HG02943 (cell line): ENCODE measurements around the gene GYPC.
"Not testable (repeated sequence)": the region's sequence is repeated elsewhere in the genome, so short reads cannot be mapped to it uniquely, and the experiment has no call there.

Experiments used
- ATAC-seq: cut with Tn5 transposase; IDR thresholded peaks from one replicate; pipeline ENCODE4 v1.9.1; 2021; ENCODE audit warnings: mild to moderate bottlenecking, low read depth, moderate library complexity; ENCODE audit not compliant: unreplicated experiment

Gene GYPC

GRCh38 chr2:126692934-126693592 is 37.1 kb downstream of the GYPC start:
- ATAC-seq = not testable (repeated sequence)

DNA sequence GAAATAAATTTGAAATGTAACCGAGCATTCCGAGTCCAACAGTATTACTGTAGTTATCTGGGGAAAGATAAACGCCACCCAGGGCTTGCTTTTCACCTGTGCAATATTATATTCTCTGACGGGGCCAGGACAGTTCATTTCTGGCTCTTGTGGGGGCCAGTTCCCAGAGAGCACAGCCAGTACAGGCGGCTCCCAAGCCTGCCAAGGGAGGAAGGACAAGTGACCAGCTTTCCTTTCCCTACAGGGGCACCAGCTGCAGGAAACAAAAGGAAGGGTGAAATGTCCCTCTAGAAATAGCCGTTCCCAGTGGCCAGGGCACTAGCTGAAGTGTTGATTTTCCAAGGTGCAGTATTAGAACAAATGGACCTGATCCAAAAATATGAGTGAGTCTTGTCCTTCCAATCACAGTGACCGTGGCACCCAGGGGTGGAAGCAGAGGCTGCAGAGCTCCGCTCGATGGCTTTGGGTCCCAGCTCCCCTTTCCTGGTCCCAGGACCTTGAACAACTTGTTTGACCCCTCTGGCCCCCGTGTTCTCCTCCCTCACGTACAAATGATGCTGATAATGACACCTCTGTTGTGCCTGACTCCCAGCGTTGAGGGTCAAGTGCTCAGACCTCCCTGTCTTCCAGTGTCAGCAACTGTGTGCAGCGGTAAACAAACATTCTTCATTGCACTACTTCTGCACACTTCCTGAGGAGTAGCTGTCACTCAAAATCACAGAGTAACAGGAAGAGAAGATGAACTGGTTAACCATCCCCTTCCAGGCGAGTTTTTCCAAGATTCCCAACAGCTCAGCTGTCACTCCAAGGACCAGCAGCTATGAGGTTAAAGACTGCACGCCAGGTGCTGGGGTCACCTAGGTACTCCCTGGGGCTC is 40.9 kb downstream of the GYPC start:
- no peak for ATAC-seq

GRCh38 chr2:126698376-126698775 is 42.4 kb downstream of the GYPC start:
- ATAC-seq = no peak

- no peak for ATAC-seq
These were observed 43.1 kb downstream of the GYPC start for GRCh38 chr2:126699018-126699417.

DNA sequence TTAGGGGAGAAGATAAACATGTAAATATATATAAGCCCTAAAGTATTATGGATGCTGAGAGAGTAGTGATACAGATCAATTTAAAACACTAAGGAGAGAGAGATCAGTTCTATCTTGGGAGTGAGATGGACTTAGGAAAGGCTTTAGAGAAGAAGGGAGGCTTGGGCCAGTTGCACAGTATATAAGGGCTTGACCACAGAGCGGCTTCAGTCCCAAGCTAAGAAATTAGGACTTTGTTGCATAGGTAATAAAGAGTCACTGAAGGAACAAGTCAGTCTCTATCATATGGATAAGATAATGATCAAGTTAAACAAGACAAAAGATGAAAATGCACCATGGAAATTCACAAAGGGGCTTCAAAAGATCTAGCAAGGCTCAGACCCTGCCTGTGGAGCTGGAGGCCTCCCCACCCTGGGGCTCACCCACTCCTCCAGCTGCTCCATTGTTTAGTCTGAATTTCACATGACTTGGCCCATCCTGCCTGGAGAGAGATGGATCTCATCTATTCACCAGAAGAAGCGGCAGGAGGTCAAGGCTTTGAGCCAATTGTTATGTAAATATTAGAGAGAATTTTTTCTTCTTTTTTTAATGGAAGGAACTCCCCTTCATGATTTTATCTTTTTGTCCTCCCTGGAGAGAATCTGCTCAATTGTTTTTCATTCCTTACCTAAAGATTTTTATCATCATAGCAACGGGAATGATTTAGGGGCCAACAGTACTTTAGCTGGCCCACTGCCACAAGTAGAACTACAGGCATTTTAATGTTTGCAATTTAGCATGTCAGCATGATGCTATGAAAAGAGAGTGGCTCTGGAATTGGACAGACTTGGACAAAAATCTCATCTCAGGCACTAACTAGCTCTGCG is 44.0 kb downstream of the GYPC start:
- ATAC-seq = no peak

- no peak for ATAC-seq
These were observed 44.7 kb downstream of the GYPC start for GRCh38 chr2:126700677-126701076.

DNA sequence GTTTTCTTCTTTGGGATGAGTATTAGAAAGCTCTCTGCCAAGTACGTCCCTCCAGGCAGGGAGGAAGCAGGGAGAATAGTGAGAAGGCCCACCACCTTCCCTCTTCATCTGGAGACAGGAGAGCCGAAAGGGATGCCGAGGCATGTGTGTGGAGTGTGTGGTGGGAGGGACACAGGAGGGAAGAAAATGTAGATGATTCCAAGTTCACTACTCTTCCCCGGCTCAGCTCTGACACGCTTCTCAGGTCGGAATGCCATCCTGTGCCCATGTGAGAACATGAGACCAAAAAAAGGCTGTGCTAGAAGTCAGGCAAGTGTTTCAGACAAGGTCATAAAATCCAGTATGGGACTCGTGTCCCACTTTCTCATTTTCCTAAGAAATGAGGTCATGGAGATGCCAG is 47.4 kb downstream of the GYPC start:
- ATAC-seq = no peak

- no peak for ATAC-seq
These were observed 48.6 kb downstream of the GYPC start for GRCh38 chr2:126704434-126705160.

- ATAC-seq = no peak
These were observed 51.2 kb downstream of the GYPC start for GRCh38 chr2:126707191-126707590.

GRCh38 chr2:126707941-126708340 is 52.0 kb downstream of the GYPC start:
- no peak for ATAC-seq

- ATAC-seq = no peak
These were observed 58.4 kb downstream of the GYPC start for GRCh38 chr2:126714191-126714965.

DNA sequence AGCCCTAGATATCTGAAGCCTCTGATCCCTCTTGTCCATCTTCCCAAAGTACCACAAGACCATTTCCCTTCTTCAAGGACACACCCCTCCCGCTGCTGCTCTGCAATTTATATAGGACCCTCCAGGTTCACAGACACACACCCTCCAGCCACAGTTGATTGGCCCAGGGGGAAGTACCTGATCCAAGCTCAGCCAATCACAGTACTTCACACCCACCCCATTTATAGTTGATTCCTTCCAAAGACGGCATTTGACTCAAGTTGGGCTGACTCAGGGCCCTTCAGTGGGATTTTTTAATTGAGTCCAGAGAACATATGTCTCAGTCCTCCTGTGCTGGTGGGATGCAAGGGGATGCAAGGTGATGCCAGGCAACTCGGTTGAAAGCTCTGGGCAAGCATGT is 59.2 kb downstream of the GYPC start:
- ATAC-seq = no peak

DNA sequence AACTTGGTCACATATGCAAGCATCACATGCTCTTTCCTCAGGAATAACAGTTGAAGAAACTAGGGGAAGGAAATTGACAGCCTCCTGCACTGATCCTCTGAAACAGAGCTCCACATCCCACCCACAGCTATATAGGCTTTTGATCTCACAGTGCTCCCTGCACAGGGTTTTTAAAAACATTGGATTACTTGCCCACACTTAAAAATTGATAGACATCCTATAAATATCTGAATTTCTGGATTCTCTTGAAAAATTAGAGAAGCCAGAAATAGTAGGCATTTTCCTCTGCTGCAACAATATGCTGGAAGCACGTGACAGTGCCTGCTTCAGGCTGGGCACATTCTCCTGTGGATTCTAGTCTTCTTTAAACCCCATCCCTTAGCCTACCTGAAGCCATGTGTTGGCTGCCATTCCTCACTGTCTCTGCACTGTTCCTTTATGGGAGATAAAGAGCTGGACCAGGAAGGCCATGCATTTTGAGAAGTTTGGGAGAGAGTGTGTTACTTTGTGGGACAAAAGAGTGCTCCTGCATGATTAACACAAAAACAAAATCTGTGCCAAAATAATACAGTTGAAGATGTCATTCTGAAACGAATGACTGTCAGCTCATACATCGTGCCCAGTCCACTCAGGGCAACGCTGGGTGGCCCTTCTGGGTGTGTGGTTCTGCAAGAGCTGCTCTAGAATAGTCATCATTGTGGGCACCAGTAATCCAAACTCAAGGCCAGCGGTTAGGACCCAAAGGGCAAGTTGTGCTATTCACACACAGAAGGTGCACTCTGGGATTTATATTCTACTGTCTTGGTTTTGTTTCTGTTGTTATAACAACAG is 59.8 kb downstream of the GYPC start:
- ATAC-seq = no peak

- not testable (repeated sequence) for ATAC-seq
These were observed 61.3 kb downstream of the GYPC start for GRCh38 chr2:126717277-126717676.

- no peak for ATAC-seq
These were observed 62.0 kb downstream of the GYPC start for GRCh38 chr2:126717928-126718327.

GRCh38 chr2:126719191-126719832 is 63.4 kb downstream of the GYPC start:
- ATAC-seq = no peak

DNA sequence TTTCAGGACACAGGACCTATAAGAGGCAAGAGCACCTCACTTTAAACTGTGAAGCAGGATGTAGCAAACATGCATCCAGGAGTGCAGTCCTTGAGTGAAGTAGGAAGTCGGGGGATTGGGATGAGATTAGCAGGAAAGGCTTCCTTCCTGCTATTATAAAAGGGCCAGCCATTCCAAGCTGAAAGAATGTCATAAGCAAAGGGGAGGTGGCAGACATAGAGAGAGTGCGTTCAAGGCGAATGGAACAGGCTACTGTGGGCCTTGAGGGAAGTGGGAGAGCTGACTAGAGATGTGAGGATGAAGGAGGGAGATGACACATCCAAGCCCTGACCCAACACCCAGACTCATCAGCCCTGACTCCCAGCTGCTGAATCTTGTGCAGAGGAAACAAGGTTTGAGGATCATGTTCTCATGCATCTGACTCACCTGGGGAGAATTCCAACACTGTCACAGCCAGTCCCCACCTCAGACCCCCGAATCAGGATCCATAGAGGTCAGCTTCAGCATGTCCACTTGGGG is 63.9 kb downstream of the GYPC start:
- no peak for ATAC-seq

GRCh38 chr2:126720638-126721037 is 64.7 kb downstream of the GYPC start:
- ATAC-seq = no peak
